Measurements from ENCODE around the gene ZNF23.

ZNF23 gene

GRCh38 chr16:71498031-71498430 lies 36.0 kb upstream of the ZNF23 start:
- no peak overlapping the region for H3K27ac ChIP-seq
- TF ChIP-seq CTCF (IDR thresholded peaks at IDR 0.05) (no peak), ZFX (IDR thresholded peaks at IDR 0.05; ENCODE audit: borderline replicate concordance) (no peak)

- no peak overlapping the region for H3K27ac ChIP-seq
Measured at GRCh38 chr16:71493213-71493612, 31.2 kb upstream of the ZNF23 start.

GRCh38 chr16:71492786-71493185 lies 30.7 kb upstream of the ZNF23 start:
- H3K27ac ChIP-seq, result no peak overlapping the region
- TF ChIP-seq CTCF (IDR thresholded peaks at IDR 0.05) (no peak), ZFX (IDR thresholded peaks at IDR 0.05; ENCODE audit: borderline replicate concordance) (no peak)

More at GRCh38 chr16:71493213-71493612, 31.2 kb upstream of the ZNF23 start:
- TF ChIP-seq ZFX (IDR thresholded peaks at IDR 0.05; ENCODE audit: borderline replicate concordance) (no peak), CTCF (IDR thresholded peaks at IDR 0.05) (no peak)

- TF ChIP-seq ZFX (IDR thresholded peaks at IDR 0.05; ENCODE audit: borderline replicate concordance) (no peak), CTCF (IDR thresholded peaks at IDR 0.05) (no peak)
- H3K27ac ChIP-seq, result no peak overlapping the region
Measured at GRCh38 chr16:71491054-71491453, 29.0 kb upstream of the ZNF23 start.

GRCh38 chr16:71490361-71490760 lies 28.3 kb upstream of the ZNF23 start:
- H3K27ac ChIP-seq, result no peak overlapping the region
- TF ChIP-seq ZFX (IDR thresholded peaks at IDR 0.05; ENCODE audit: borderline replicate concordance) (no peak), CTCF (IDR thresholded peaks at IDR 0.05) (no peak)

GRCh38 chr16:71489122-71489521 lies 27.1 kb upstream of the ZNF23 start, which contains the start of gene ZNF19:
TSS of gene ZNF19 (minus strand) at chr16:71489324. CDS start at chr16:71482114, 7,210 bp downstream.
- no peak within 1 kb of the TSS for H3K27ac ChIP-seq
- TF ChIP-seq CTCF (IDR thresholded peaks at IDR 0.05) (no peak), ZFX (IDR thresholded peaks at IDR 0.05; ENCODE audit: borderline replicate concordance) (no peak)

GRCh38 chr16:71484006-71484893 lies 22.2 kb upstream of the ZNF23 start:
- no peak for TF ChIP-seq ZFX (IDR thresholded peaks at IDR 0.05; ENCODE audit: borderline replicate concordance)
- no peak for TF ChIP-seq CTCF (IDR thresholded peaks at IDR 0.05)
- H3K27ac ChIP-seq, result peak overlapping the region; percentile 44; the same call in 1 of the 2 replicates
